ENCODE results near the gene SHROOM3. TPM values are rescaled to one million over a fixed set of nuclear protein-coding genes. Genes with fewer than 3 reads are reported as not detected.

The SHROOM3 gene
- total RNA-seq, 6 experiments from 2014 or later = 15.2 to 35.8 (median 29.9) TPM

DNA sequence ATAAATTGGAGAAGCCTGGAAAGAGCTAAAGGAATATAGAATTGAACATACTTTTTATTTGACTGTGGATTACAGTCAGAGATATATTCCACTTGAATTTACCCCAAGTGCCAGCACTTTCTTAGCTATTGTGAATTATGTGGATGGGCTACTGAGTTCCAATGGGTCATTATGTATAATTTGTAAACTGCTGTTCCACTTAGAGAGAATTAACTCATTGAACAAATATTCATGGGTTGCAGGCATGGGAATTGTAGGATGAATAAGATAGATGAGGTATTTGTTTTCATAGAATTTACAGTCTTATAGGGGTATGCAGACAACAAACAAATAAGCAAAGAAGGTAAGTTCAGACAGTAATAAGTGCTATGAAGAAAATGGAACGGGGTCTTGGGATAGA is 195.7 kb downstream of the SHROOM3 start:
- no peak overlapping the region for H3K4me3 ChIP-seq
- H3K9me3 ChIP-seq = no peaks in the 10 kb centered on the region
- TF ChIP-seq, protein P1, sequence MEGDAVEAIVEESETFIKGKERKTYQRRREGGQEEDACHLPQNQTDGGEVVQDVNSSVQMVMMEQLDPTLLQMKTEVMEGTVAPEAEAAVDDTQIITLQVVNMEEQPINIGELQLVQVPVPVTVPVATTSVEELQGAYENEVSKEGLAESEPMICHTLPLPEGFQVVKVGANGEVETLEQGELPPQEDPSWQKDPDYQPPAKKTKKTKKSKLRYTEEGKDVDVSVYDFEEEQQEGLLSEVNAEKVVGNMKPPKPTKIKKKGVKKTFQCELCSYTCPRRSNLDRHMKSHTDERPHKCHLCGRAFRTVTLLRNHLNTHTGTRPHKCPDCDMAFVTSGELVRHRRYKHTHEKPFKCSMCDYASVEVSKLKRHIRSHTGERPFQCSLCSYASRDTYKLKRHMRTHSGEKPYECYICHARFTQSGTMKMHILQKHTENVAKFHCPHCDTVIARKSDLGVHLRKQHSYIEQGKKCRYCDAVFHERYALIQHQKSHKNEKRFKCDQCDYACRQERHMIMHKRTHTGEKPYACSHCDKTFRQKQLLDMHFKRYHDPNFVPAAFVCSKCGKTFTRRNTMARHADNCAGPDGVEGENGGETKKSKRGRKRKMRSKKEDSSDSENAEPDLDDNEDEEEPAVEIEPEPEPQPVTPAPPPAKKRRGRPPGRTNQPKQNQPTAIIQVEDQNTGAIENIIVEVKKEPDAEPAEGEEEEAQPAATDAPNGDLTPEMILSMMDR (IDR thresholded peaks at IDR 0.05) = no peak
- no peak for TF ChIP-seq POLR2A (IDR thresholded peaks at IDR 0.05)
- ATAC-seq (no peak), DNase-seq (no peak)
- H3K4me1 ChIP-seq = no peaks in the 10 kb centered on the region
- peaks cover 0 to 2% (median 0%) of the 10 kb centered on the region in 4 donors for H3K36me3 ChIP-seq
- H3K27ac ChIP-seq = no peak overlapping the region
- no peaks in the 10 kb centered on the region for H3K27me3 ChIP-seq
- WGBS (ENCODE audit: insufficient coverage, low coverage, low lambda C conversion rate, missing lambda C conversion rate) = 86% methylated on average over 1 of the region's 1 CpG
- intact Hi-C loops (cut with DNase I) = no loop called here

DNA sequence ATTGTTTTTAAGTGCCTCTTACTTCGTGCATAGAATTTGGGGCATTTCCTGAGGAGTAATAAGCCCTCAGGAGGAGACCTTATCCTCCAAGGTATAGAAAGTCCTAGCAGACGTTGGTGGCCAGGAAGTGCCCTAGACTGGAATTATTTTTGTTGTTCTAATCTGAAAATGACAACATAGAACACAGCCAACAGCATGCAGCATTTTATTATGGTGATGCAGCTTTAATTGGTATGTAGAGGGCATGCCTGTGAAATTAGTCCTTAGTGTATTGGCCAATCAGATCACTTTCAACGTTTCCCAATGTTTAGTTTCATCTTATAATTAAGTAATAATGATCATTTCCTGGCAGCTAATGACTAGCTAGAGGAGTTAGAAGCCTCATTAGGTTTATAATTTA is 199.2 kb downstream of the SHROOM3 start:
- Histone ChIP-seq H3K27me3 (no peaks in the 10 kb centered on the region), H3K9me3 (no peaks in the 10 kb centered on the region), H3K4me1 (no peaks in the 10 kb centered on the region), H3K4me3 (no peak overlapping the region), H3K27ac (no peak overlapping the region), H3K36me3 (peaks cover 0 to 8% (median 2%) of the 10 kb centered on the region in 4 donors)
- intact Hi-C loops (cut with DNase I) = no loop called here
- WGBS (ENCODE audit: insufficient coverage, low coverage, low lambda C conversion rate, missing lambda C conversion rate) = 19% methylated on average over 3 of the region's 3 CpGs
- ATAC-seq = peak in 1 of 4 donors; percentile 59
- no peak for DNase-seq
- TF ChIP-seq, protein P1 (IDR thresholded peaks at IDR 0.05) = no peak
- no peak for TF ChIP-seq POLR2A (IDR thresholded peaks at IDR 0.05)

DNA sequence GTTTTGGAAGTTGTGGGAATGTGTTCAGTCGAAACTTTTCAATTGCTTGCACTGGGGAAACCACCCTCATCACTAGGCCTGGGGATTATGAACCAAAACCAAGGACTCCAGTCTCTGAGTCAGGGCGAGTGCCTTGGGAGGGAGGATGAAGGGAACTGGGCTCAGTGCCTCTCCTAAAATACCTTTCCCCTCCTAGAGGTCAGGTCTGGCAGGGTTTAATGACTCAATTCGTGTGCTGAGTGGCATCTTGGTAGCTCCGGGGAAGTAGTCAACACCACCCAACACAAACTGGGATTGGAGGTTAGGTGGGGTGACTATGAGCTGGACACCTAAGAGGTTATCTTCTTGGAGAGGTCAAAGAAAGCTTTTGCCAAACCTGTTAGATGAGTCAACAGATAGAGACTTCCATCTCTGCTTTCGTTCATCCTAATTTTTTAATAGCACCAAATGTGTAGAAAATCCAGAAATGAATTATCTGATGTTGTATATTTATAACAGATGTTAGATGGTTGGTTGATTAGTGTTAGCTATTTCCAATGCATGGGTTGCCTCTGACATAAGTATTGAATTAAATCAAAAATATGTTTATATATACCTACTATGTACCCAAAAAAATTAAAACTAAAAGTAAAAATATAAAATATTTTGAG is 202.8 kb downstream of the SHROOM3 start:
- intact Hi-C loops (cut with DNase I) = no loop called here
- no peak for DNase-seq
- H3K27me3 ChIP-seq = no peaks in the 10 kb centered on the region
- no peak overlapping the region for H3K27ac ChIP-seq
- peaks cover 0 to 8% (median 2%) of the 10 kb centered on the region in 4 donors for H3K36me3 ChIP-seq
- no peak overlapping the region for H3K4me3 ChIP-seq
- peak in 2 of 4 donors; percentile 14 to 53 for ATAC-seq
- no peak for TF ChIP-seq POLR2A (IDR thresholded peaks at IDR 0.05)
- TF ChIP-seq, protein P1 (IDR thresholded peaks at IDR 0.05) = no peak
- WGBS (ENCODE audit: insufficient coverage, low coverage, low lambda C conversion rate, missing lambda C conversion rate) = 67% methylated on average over 2 of the region's 5 CpGs
- no peaks in the 10 kb centered on the region for H3K4me1 ChIP-seq
- H3K9me3 ChIP-seq = no peaks in the 10 kb centered on the region

DNA sequence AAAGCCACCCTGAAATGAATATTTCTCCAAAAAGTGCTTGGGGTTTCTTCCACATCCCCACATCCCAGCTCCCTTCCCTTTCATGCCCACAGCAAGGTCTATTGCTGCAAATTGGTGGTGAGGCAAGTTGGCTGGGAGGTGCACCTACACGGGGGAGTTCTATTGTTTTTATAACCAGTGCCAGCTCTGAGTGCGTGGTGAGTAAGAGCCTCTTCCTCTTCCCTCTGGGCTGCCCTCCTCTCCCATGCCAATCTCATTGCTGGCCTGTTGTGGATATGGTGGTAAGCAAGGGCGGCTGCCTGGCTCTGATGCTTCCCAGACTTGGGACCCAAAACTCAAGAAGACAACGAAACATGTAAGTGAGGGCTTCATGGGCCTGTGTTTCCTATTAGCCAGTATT is 204.3 kb downstream of the SHROOM3 start:
- WGBS (ENCODE audit: insufficient coverage, low coverage, low lambda C conversion rate, missing lambda C conversion rate) = 92% methylated on average over 2 of the region's 4 CpGs
- Histone ChIP-seq H3K27ac (no peak overlapping the region), H3K4me1 (no peaks in the 10 kb centered on the region), H3K4me3 (no peak overlapping the region), H3K9me3 (no peaks in the 10 kb centered on the region), H3K27me3 (no peaks in the 10 kb centered on the region), H3K36me3 (peaks cover 0 to 8% (median 2%) of the 10 kb centered on the region in 4 donors)
- intact Hi-C loops (cut with DNase I) = no loop called here
- no peak for DNase-seq
- no peak for ATAC-seq
- TF ChIP-seq POLR2A (IDR thresholded peaks at IDR 0.05) = no peak
- TF ChIP-seq, protein P1 (IDR thresholded peaks at IDR 0.05) = no peak
